ENCODE results near the gene ATRX.
"Not testable (repeated sequence)": the region's sequence is repeated elsewhere in the genome, so short reads cannot be mapped to it uniquely, and the experiment has no call there.

ATRX gene

DNA sequence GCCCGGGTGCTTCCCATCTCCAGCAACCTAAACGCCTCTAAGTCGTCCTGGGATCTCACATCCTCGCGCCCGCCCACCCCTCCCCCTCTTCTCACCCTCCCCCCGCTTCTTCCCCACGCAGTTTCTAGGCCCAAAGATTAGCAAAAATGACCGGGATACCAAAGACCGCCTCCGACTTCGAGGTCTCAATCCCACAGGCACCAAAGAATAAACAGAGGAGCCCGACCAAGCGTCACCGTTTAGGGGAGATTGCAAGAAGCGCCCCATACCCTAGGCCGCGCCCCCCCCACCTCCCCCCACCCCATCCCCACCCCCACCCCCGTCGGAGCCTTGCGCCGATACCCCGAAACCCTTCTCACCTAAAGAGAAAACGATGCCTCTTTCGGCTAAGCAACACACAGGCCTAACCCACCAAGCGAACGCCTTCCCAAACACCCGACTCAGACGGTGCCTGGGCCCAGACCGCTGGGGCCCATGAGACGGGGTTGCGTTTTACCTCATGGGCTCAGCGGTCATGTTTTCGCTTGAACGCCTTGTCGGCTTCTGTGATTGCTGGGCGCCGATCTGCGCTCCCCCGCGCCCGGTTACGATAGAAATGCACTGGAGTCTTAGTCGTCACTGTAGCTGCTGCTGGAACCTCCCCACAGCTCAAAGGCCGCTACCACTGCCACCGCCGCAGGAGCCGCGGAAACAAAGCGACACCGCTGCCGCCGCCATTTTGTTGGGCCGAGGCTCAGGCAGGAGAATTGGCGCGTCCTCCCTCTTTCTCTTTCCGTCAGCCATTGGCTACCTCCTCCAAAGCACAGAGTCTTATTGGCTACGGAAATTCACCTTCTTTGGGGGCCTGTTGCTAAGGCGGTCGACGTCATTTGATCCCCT is at the start of gene ATRX:
TSS of gene ATRX (minus strand) at position 731 of the 879 bp plus-strand sequence. CDS start at position 516, 215 bp downstream.
- DNase-seq: peak; percentile 79
- Mint-ChIP-seq H3K36me3 (ENCODE audit: low read depth) (peaks cover 19% of the 10 kb centered on the region), H3K4me1 (ENCODE audit: low read depth) (peaks cover 31% of the 10 kb centered on the region), H3K9me3 (no peaks in the 10 kb centered on the region), H3K4me3 (peak within 1 kb of the TSS; percentile 96), H3K27ac (peak within 1 kb of the TSS; percentile 100), H3K27me3 (peaks cover 3% of the 10 kb centered on the region)

GRCh38 chrX:77831544-77831943 is 45.5 kb upstream of the ATRX start:
- H3K36me3 Mint-ChIP-seq (ENCODE audit: low read depth): peaks cover 51% of the 10 kb centered on the region
- DNase-seq: not testable (repeated sequence)

GRCh38 chrX:77821989-77822388 is 36.0 kb upstream of the ATRX start:
- H3K9me3 Mint-ChIP-seq: not testable (repeated sequence)

More at GRCh38 chrX:77831544-77831943, 45.5 kb upstream of the ATRX start:
- not testable (repeated sequence) for H3K9me3 Mint-ChIP-seq; H3K4me3 Mint-ChIP-seq; H3K4me1 Mint-ChIP-seq (ENCODE audit: low read depth); H3K27ac Mint-ChIP-seq; H3K27me3 Mint-ChIP-seq

DNA sequence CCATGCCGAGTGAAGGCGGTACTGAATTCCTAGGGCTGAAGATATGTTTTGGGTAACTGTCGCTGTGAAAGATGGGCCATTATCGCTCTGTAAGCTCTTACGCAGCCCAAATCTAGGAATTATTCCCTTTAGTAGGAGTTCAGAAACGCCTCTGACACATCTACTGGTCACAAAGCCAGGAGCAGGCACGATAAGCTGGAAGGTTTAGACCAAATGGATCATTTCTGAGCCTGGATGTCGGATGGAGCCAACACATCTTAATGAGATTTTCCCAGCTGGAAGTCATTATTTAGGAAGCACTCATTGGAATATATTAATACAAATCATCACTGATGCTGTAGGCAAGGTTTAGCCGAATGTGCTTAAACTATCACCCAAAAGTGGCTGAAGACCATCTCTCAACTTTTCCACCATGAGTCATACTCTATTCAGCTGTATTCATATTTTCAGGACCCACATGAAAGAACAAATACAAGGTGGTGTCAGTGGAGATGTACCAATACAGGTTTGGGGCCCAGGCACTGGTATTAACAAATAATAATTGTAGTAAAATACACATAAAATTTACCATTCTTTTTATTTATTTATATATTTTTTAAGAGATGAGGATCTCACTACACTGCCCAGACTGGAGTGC is 34.2 kb upstream of the ATRX start:
- no peak overlapping the region for H3K4me3 Mint-ChIP-seq
- H3K9me3 Mint-ChIP-seq: peaks cover 8% of the 10 kb centered on the region
- H3K27me3 Mint-ChIP-seq: peaks cover 27% of the 10 kb centered on the region
- DNase-seq: no peak
- H3K36me3 Mint-ChIP-seq (ENCODE audit: low read depth): peaks cover 24% of the 10 kb centered on the region
- H3K4me1 Mint-ChIP-seq (ENCODE audit: low read depth): peaks cover 12% of the 10 kb centered on the region
- no peak overlapping the region for H3K27ac Mint-ChIP-seq

More at GRCh38 chrX:77821989-77822388, 36.0 kb upstream of the ATRX start:
- H3K4me1 Mint-ChIP-seq (ENCODE audit: low read depth); H3K27ac Mint-ChIP-seq; H3K4me3 Mint-ChIP-seq; DNase-seq: not testable (repeated sequence)
- H3K27me3 Mint-ChIP-seq: peaks cover 20% of the 10 kb centered on the region
- peaks cover 41% of the 10 kb centered on the region for H3K36me3 Mint-ChIP-seq (ENCODE audit: low read depth)

DNA sequence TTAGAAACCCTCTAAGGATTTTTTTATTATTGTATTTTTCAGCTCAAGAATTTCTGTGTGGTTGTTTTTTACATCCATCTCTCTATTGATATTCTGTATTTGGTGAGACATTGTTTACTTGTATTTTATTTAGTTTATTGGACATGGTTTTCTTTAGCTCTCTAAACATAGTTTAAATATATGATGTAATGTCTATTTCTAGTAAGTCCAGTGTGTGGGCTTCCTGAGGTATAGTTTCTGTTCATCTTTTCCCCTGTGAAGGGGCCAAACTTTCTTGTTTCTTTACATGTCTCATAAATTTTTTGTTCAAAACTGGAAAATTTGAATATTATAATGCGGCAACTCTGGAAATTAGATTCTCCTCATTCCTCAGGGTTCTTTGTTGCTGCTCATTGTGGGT is 28.2 kb upstream of the ATRX start:
- peaks cover 20% of the 10 kb centered on the region for H3K27me3 Mint-ChIP-seq
- peaks cover 3% of the 10 kb centered on the region for H3K4me1 Mint-ChIP-seq (ENCODE audit: low read depth)
- H3K36me3 Mint-ChIP-seq (ENCODE audit: low read depth): no peaks in the 10 kb centered on the region
- no peaks in the 10 kb centered on the region for H3K9me3 Mint-ChIP-seq
- no peak overlapping the region for H3K4me3 Mint-ChIP-seq
- DNase-seq: no peak
- no peak overlapping the region for H3K27ac Mint-ChIP-seq

DNA sequence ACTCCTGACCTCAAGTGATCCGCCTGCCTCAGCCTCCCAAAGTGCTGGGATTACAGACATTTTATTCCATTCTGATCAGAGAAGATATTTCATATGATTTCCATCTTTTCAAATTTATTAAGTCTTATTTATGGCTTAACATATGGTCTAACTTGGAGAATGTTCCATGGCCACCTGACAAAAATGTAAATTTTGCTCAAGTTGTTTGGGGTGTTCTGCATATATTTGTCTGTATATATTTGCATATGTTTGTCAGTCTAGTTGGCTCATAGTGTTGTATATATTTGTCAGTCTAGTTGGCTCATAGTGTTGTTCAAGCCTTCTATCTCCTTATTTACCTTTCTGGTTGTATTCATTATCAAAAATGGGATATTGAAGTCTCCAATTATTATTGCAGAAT is 16.2 kb upstream of the ATRX start:
- no peaks in the 10 kb centered on the region for H3K27me3 Mint-ChIP-seq
- H3K4me3 Mint-ChIP-seq: no peak overlapping the region
- H3K4me1 Mint-ChIP-seq (ENCODE audit: low read depth): no peaks in the 10 kb centered on the region
- no peaks in the 10 kb centered on the region for H3K36me3 Mint-ChIP-seq (ENCODE audit: low read depth)
- H3K27ac Mint-ChIP-seq: no peak overlapping the region
- no peak for DNase-seq
- peaks cover 6% of the 10 kb centered on the region for H3K9me3 Mint-ChIP-seq

DNA sequence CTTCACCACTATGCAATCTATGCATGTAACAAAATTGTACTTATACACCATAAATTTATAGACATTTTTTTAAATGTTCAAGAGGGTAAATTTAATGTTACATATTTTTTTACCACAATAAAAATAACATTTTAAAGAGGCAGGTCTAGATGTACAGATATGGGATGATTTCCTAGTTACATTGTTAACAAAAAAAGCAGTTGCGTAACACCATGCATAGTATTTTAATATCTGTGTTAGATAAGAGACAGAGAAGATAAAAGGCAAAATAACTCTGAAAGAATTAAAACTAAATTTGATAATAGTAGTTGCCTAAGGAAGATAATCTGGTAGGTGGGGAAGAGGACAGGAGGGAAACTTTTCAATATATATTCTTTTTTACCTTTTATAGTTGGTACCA is 9.1 kb upstream of the ATRX start:
- Mint-ChIP-seq H3K4me1 (ENCODE audit: low read depth) (no peaks in the 10 kb centered on the region), H3K27ac (no peak overlapping the region), H3K9me3 (no peaks in the 10 kb centered on the region), H3K4me3 (no peak overlapping the region), H3K36me3 (ENCODE audit: low read depth) (no peaks in the 10 kb centered on the region), H3K27me3 (no peaks in the 10 kb centered on the region)
- no peak for DNase-seq

- H3K27ac Mint-ChIP-seq: no peak overlapping the region
- H3K9me3 Mint-ChIP-seq: no peaks in the 10 kb centered on the region
- no peaks in the 10 kb centered on the region for H3K36me3 Mint-ChIP-seq (ENCODE audit: low read depth)
- no peak overlapping the region for H3K4me3 Mint-ChIP-seq
- H3K4me1 Mint-ChIP-seq (ENCODE audit: low read depth): no peaks in the 10 kb centered on the region
- peaks cover 3% of the 10 kb centered on the region for H3K27me3 Mint-ChIP-seq
- DNase-seq: no peak
Observed at GRCh38 chrX:77793946-77794345, 7.9 kb upstream of the ATRX start.

DNA sequence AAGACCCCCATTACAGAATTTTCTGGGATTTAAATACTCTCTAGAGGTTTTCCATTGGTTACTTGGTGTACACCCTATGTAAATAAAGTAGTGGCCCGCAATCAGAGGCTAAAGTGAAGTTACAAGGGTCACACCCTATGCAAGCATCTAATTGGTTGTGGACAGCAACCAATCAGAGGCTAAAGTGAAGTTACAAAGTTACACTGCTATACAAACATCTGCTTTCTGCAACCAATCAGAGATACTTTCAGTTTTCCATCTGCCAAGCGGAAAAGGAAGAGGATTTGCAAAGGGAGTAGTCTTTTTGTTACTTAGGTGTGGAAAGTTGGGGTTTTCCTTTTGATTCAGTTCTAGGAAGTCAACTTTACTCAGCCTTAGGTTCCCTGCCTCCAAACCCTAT is 2.0 kb upstream of the ATRX start:
- peaks cover 22% of the 10 kb centered on the region for H3K4me1 Mint-ChIP-seq (ENCODE audit: low read depth)
- peaks cover 3% of the 10 kb centered on the region for H3K27me3 Mint-ChIP-seq
- DNase-seq: no peak
- peak overlapping the region; percentile 87 for H3K27ac Mint-ChIP-seq
- peaks cover 14% of the 10 kb centered on the region for H3K36me3 Mint-ChIP-seq (ENCODE audit: low read depth)
- H3K4me3 Mint-ChIP-seq: peak overlapping the region; percentile 66
- H3K9me3 Mint-ChIP-seq: no peaks in the 10 kb centered on the region

DNA sequence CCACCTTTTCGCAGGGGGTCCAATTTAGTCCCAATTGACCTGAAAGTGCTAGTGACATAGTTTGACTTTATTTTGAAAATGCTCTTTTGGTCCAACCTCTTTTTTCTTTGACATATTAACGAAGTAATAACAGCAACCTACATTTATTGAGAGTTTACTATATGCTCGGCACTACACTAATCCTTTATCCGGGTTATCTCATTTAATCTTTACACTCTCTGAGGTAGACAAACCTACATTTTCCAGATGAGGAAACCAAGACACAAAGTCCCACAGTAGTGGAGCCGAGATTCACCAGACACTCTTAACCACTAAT is 307 bp upstream of the ATRX start:
- peak overlapping the region; percentile 96 for H3K4me3 Mint-ChIP-seq
- no peak for DNase-seq
- H3K4me1 Mint-ChIP-seq (ENCODE audit: low read depth): peaks cover 29% of the 10 kb centered on the region
- peaks cover 17% of the 10 kb centered on the region for H3K36me3 Mint-ChIP-seq (ENCODE audit: low read depth)
- no peaks in the 10 kb centered on the region for H3K9me3 Mint-ChIP-seq
- peaks cover 3% of the 10 kb centered on the region for H3K27me3 Mint-ChIP-seq
- peak overlapping the region; percentile 100 for H3K27ac Mint-ChIP-seq

DNA sequence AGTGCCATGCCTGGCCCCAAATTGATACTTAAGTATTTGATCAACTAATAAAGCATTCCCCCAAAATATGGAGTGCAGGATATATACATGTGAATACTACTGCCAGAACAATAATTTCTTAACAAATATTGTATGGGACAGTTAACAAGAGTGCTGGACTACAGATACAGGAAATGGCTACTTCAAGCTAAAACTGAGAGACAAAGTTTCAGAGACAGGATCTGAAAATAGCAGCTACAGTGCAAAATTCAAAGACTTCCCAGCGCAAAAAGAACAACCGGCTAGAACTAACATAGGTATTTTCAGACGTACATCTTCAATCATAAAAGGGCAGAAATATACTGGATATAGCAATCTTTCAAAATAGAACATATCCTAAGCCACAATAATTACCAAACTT is 6.3 kb downstream of the ATRX start:
- Mint-ChIP-seq H3K36me3 (ENCODE audit: low read depth) (peaks cover 11% of the 10 kb centered on the region), H3K27me3 (no peaks in the 10 kb centered on the region), H3K4me3 (no peak overlapping the region), H3K27ac (no peak overlapping the region), H3K9me3 (no peaks in the 10 kb centered on the region), H3K4me1 (ENCODE audit: low read depth) (peaks cover 43% of the 10 kb centered on the region)
- no peak for DNase-seq

GRCh38 chrX:77776659-77777058 is 9.4 kb downstream of the ATRX start:
- Mint-ChIP-seq H3K27ac (no peak overlapping the region), H3K36me3 (ENCODE audit: low read depth) (peaks cover 6% of the 10 kb centered on the region), H3K27me3 (no peaks in the 10 kb centered on the region), H3K4me3 (no peak overlapping the region), H3K4me1 (ENCODE audit: low read depth) (peaks cover 37% of the 10 kb centered on the region), H3K9me3 (no peaks in the 10 kb centered on the region)
- no peak for DNase-seq

DNA sequence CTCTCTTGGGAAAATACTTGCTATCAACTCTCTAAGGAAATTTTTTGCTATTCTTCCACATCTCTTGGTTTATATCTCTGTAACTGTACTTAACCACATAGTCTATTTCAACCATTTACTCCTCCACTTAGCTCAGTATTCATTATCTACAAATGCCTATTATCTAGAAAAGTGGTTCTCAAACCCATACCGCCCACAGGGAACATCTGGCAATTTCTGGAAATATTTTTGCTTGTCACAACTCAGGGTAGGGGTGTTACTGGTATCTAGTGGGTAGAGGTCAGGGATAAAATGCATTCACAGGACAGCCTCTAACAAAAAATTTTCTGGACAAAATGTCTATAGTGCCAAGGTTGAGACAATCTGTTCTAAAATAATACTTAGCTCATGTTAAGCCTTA is 14.4 kb downstream of the ATRX start:
- no peak overlapping the region for H3K27ac Mint-ChIP-seq
- no peak for DNase-seq
- H3K4me3 Mint-ChIP-seq: no peak overlapping the region
- peaks cover 3% of the 10 kb centered on the region for H3K27me3 Mint-ChIP-seq
- H3K9me3 Mint-ChIP-seq: no peaks in the 10 kb centered on the region
- peaks cover 31% of the 10 kb centered on the region for H3K4me1 Mint-ChIP-seq (ENCODE audit: low read depth)
- H3K36me3 Mint-ChIP-seq (ENCODE audit: low read depth): peaks cover 4% of the 10 kb centered on the region

DNA sequence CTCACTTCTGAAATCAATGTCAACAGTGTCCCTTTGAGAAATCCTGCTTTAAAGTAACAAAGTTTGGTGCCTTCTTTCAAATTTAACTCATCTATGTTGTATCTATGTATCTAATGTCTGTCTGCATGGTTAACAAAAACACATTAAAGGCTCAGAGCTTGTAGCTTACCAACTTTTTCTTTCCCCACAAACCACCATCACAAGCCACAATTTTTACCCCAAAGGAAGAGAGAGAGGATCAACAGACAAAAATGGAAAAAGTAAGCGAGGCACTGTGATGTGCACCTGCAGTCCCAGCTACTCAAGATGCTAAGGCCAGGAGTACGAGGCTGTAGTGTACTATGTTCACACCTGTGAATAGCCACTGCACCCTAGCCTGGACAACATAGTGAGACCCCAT is 17.2 kb downstream of the ATRX start:
- peaks cover 35% of the 10 kb centered on the region for H3K4me1 Mint-ChIP-seq (ENCODE audit: low read depth)
- peaks cover 7% of the 10 kb centered on the region for H3K36me3 Mint-ChIP-seq (ENCODE audit: low read depth)
- no peak overlapping the region for H3K4me3 Mint-ChIP-seq
- H3K27ac Mint-ChIP-seq: peak overlapping the region; percentile 47
- no peak for DNase-seq
- H3K9me3 Mint-ChIP-seq: no peaks in the 10 kb centered on the region
- H3K27me3 Mint-ChIP-seq: peaks cover 5% of the 10 kb centered on the region

- not testable (repeated sequence) for H3K27ac Mint-ChIP-seq; DNase-seq; H3K36me3 Mint-ChIP-seq (ENCODE audit: low read depth); H3K4me3 Mint-ChIP-seq; H3K27me3 Mint-ChIP-seq; H3K9me3 Mint-ChIP-seq
- peaks cover 33% of the 10 kb centered on the region for H3K4me1 Mint-ChIP-seq (ENCODE audit: low read depth)
Observed at GRCh38 chrX:77766212-77766611, 19.8 kb downstream of the ATRX start.

Data from activated T-cell treated with anti-CD3 and anti-CD28 coated beads, Interleukin-2, amount 50 U/mL, for 24 hours (primary cell).